Measurements from ENCODE around the gene PLLP.

The PLLP gene

GRCh38 chr16:57319646-57320045, 35.2 kb upstream of the PLLP start:
- ATAC-seq: no peak

GRCh38 chr16:57318240-57318970, 33.9 kb upstream of the PLLP start:
- peak; percentile 37; the same call in 2 of the 3 replicates for ATAC-seq
- TF ChIP-seq, protein P1, sequence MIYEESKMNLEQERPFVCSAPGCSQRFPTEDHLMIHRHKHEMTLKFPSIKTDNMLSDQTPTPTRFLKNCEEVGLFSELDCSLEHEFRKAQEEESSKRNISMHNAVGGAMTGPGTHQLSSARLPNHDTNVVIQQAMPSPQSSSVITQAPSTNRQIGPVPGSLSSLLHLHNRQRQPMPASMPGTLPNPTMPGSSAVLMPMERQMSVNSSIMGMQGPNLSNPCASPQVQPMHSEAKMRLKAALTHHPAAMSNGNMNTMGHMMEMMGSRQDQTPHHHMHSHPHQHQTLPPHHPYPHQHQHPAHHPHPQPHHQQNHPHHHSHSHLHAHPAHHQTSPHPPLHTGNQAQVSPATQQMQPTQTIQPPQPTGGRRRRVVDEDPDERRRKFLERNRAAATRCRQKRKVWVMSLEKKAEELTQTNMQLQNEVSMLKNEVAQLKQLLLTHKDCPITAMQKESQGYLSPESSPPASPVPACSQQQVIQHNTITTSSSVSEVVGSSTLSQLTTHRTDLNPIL (CRISPR knock-in tag; IDR thresholded peaks at IDR 0.05; ENCODE audit: low read depth): no peak
- TF ChIP-seq TOX (CRISPR knock-in tag; IDR thresholded peaks at IDR 0.05; ENCODE audit: borderline replicate concordance): no peak
- no peak for TF ChIP-seq ZNF565 (CRISPR knock-in tag; conservative IDR thresholded peaks at IDR 0.05; ENCODE audit: low read depth)
- no peak for TF ChIP-seq TCF4 (CRISPR knock-in tag; IDR thresholded peaks at IDR 0.05; ENCODE audit: borderline replicate concordance)
- TF ChIP-seq ZFP30 (CRISPR knock-in tag; IDR thresholded peaks at IDR 0.05): no peak

More at GRCh38 chr16:57319646-57320045, 35.2 kb upstream of the PLLP start:
- TF ChIP-seq ZNF70 (CRISPR knock-in tag; IDR thresholded peaks at IDR 0.05): no peak
- TF ChIP-seq ZNF8 (CRISPR knock-in tag; IDR thresholded peaks at IDR 0.05): no peak

DNA sequence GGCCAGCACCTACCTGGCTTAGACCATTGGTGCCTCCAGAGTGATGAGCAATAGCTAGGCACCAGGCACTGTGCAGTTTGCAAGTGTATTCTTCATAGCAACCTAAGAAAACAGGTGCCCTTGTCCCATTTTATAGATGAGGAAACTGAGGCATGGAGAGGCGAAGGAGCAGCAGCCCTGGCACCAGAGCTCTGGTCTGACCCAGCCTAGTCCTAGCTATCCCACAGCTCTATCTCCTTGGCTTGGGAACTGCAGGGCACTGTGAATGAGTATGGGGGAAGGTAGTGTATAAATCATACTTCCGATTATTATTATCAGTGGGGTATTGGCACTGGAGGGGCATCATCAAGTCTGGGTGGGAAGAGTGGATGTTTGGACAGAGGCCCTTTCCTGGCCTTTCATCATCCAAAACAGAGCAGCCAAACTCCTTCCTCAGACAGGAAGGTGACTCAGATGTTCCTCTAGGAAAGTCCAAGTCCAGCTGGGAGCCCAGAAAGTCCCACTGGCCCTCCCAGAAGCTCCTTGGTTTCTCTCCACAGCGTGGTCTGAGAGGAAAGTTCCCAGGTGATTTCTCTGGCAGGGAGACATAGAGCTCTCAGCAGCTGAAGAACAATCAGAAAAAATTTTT, 32.0 kb upstream of the PLLP start:
- ATAC-seq: peak; percentile 82

GRCh38 chr16:57315416-57315815, 30.9 kb upstream of the PLLP start:
- ATAC-seq: no peak
- TF ChIP-seq PATZ1 (CRISPR knock-in tag; IDR thresholded peaks at IDR 0.05; ENCODE audit: borderline replicate concordance) (no peak), ISL1 (CRISPR knock-in tag; IDR thresholded peaks at IDR 0.05) (no peak), ZFP3 (CRISPR knock-in tag; IDR thresholded peaks at IDR 0.05) (no peak), ZNF70 (CRISPR knock-in tag; IDR thresholded peaks at IDR 0.05) (no peak), TOX (CRISPR knock-in tag; IDR thresholded peaks at IDR 0.05; ENCODE audit: borderline replicate concordance) (no peak)
- TF ChIP-seq, protein P1 (CRISPR knock-in tag; IDR thresholded peaks at IDR 0.05; ENCODE audit: low read depth): no peak

More for the DNA sequence above, 32.0 kb upstream of the PLLP start:
- TF ChIP-seq, protein P1 (CRISPR knock-in tag; IDR thresholded peaks at IDR 0.05; ENCODE audit: low read depth): no peak
- TF ChIP-seq GLIS3 (CRISPR knock-in tag; IDR thresholded peaks at IDR 0.05) (no peak), TSHZ2 (CRISPR knock-in tag; IDR thresholded peaks at IDR 0.05) (no peak), ZC3H10 (CRISPR knock-in tag; IDR thresholded peaks at IDR 0.05) (no peak), TOX (CRISPR knock-in tag; IDR thresholded peaks at IDR 0.05; ENCODE audit: borderline replicate concordance) (no peak), ZNF565 (CRISPR knock-in tag; conservative IDR thresholded peaks at IDR 0.05; ENCODE audit: low read depth) (no peak), ZNF8 (CRISPR knock-in tag; IDR thresholded peaks at IDR 0.05) (no peak), ARNTL (CRISPR knock-in tag; IDR thresholded peaks at IDR 0.05; ENCODE audit: borderline replicate concordance, low read depth) (no peak), ESRRG (CRISPR knock-in tag; IDR thresholded peaks at IDR 0.05) (no peak), SNAI2 (CRISPR knock-in tag; IDR thresholded peaks at IDR 0.05) (no peak), BACH2 (CRISPR knock-in tag; IDR thresholded peaks at IDR 0.05; ENCODE audit: borderline replicate concordance) (no peak), TCF4 (CRISPR knock-in tag; IDR thresholded peaks at IDR 0.05; ENCODE audit: borderline replicate concordance) (no peak), ZNF70 (CRISPR knock-in tag; IDR thresholded peaks at IDR 0.05) (no peak)
- TF ChIP-seq, protein P2, sequence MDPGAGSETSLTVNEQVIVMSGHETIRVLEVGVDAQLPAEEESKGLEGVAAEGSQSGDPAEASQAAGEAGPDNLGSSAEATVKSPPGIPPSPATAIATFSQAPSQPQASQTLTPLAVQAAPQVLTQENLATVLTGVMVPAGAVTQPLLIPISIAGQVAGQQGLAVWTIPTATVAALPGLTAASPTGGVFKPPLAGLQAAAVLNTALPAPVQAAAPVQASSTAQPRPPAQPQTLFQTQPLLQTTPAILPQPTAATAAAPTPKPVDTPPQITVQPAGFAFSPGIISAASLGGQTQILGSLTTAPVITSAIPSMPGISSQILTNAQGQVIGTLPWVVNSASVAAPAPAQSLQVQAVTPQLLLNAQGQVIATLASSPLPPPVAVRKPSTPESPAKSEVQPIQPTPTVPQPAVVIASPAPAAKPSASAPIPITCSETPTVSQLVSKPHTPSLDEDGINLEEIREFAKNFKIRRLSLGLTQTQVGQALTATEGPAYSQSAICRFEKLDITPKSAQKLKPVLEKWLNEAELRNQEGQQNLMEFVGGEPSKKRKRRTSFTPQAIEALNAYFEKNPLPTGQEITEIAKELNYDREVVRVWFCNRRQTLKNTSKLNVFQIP (CRISPR knock-in tag; IDR thresholded peaks at IDR 0.05; ENCODE audit: borderline replicate concordance, low read depth): no peak

All from SK-N-SH treated with all-trans-retinoic acid at 6 μM for 48 hours (cell line).